Gastroesophageal sphincter (tissue), 3 donors: Measurements from ENCODE around the gene ZFC3H1.

Experiments
- CTCF ChIP-seq, 4 experiments: fragments of 200-600 bp in 2 of 4; fragments of 450-650 bp in 2 of 4; sonication (generic) in 1 of 4; IDR thresholded peaks; one replicate each; pipeline ENCODE4 v1.5.1; 2017 to 2019; ENCODE audit warnings: antibody characterized with exemption in 4 of 4, mild to moderate bottlenecking in 2 of 4, moderate library complexity in 2 of 4
- EP300 ChIP-seq: sonication (generic); formaldehyde crosslinking; IDR thresholded peaks from one replicate; pipeline ENCODE4 v1.6.1; 2017; ENCODE audit warnings: antibody characterized with exemption, mild to moderate bottlenecking
- POLR2A ChIP-seq, 2 donors: fragments of 450-650 bp; IDR thresholded peaks; one replicate each; pipeline ENCODE4 v1.6.1; 2017; ENCODE audit warnings: antibody characterized with exemption in 2 of 2, mild to moderate bottlenecking in 2 of 2, moderate library complexity in 1 of 2
- POLR2AphosphoS5 ChIP-seq: sonication (generic); formaldehyde crosslinking; IDR thresholded peaks from one replicate; pipeline ENCODE4 v1.6.1; 2017; ENCODE audit warnings: antibody characterized with exemption

GRCh38 chr12:71581206-71581605 lies 82.4 kb downstream of the ZFC3H1 start:
- no peak for TF ChIP-seq POLR2AphosphoS5
- TF ChIP-seq CTCF (IDR thresholded peaks at IDR 0.05) = no peak
- no peak for TF ChIP-seq POLR2A (IDR thresholded peaks at IDR 0.05)
- TF ChIP-seq EP300 = no peak
